Esophagus squamous epithelium (tissue), 5 donors: ENCODE measurements around the gene SCRG1. TPM values are rescaled to one million over a fixed set of nuclear protein-coding genes. Genes with fewer than 3 reads are reported as not detected.

Source experiments
- DNase-seq: peaks from one replicate; lab custom pipeline; 2025; lab: John Stamatoyannopoulos, UW
- H3K27ac ChIP-seq, 4 donors: fragments of 200-600 bp; sonication (generic); one replicate each; pipeline ENCODE4 v1.5.1; 2016 to 2019; ENCODE audit warnings: mild to moderate bottlenecking in 1 of 4
- H3K27me3 ChIP-seq, 4 donors: fragments of 200-600 bp; sonication (generic); 1 replicate in 3 of 4; 2 replicates in 1 of 4; pipeline versions ENCODE4 v1.5.1 to v1.6.0; 2017 to 2021; ENCODE audit warnings: antibody characterized with exemption in 1 of 4
- H3K36me3 ChIP-seq, 3 donors: fragments of 200-600 bp; sonication (generic); one replicate each; pipeline ENCODE4 v1.5.1; 2016 to 2019
- H3K4me1 ChIP-seq, 3 donors: fragments of 200-600 bp; sonication (generic); one replicate each; pipeline ENCODE4 v1.5.1; 2017 to 2019
- H3K4me3 ChIP-seq, 4 donors: fragments of 200-600 bp; sonication (generic); 1 replicate in 3 of 4; 2 replicates in 1 of 4; pipeline ENCODE4 v1.5.1; 2016 to 2019; ENCODE audit warnings: mild to moderate bottlenecking in 2 of 4, moderate library complexity in 1 of 4
- H3K9me3 ChIP-seq, 3 donors: fragments of 200-600 bp; sonication (generic); one replicate each; pipeline ENCODE4 v1.5.1; 2016 to 2019
- CTCF ChIP-seq, 6 experiments: fragments of 450-650 bp in 4 of 6; fragments of 200-600 bp in 2 of 6; sonication (generic) in 2 of 6; IDR thresholded peaks; one replicate each; pipeline ENCODE4 v1.5.1; 2016 to 2019; ENCODE audit warnings: antibody characterized with exemption in 6 of 6, mild to moderate bottlenecking in 4 of 6, moderate library complexity in 4 of 6
- POLR2A ChIP-seq, 4 donors: fragments of 450-650 bp; IDR thresholded peaks; one replicate each; pipeline ENCODE4 v1.6.1; 2017; ENCODE audit warnings: antibody characterized with exemption in 4 of 4, mild to moderate bottlenecking in 4 of 4, moderate library complexity in 3 of 4
- WGBS, 2 donors: methylation state at CpG; one replicate each; pipeline ENCODE4 v1.1.5; 2018; 5-methylcytosine and 5-hydroxymethylcytosine counted together
- intact Hi-C: fragments of 100-400 bp; cut with DNase I; formaldehyde crosslinking; loops from one replicate; pipeline ENCODE4 v1.15.0; 2022
- total RNA-seq, 4 donors: library from RNA; depleted of rRNA; stranded (reverse); fragments of >200 nt; gene quantifications; one replicate each; pipeline ENCODE4 v1.1.0, GENCODE V29; 2016
- donor health status: DM: yes; HTN: yes; CAD: no.

The SCRG1 gene
- total RNA-seq, 4 donors from 2014 or later, result 0.08 TPM; not detected in 3

GRCh38 chr4:173401063-173401462 is 2.1 kb upstream of the SCRG1 start:
- 89 to 90% methylated on average over 4 of the region's 4 CpGs for WGBS, 2 donors
- intact Hi-C loops, result no loop called here
- Histone ChIP-seq H3K27ac (no peak overlapping the region), H3K27me3 (no peaks in the 10 kb centered on the region), H3K4me1 (no peaks in the 10 kb centered on the region), H3K4me3 (no peak overlapping the region), H3K9me3 (no peaks in the 10 kb centered on the region), H3K36me3 (peaks cover 0 to 23% (median 0%) of the 10 kb centered on the region in 3 donors)
- no peak for DNase-seq
- TF ChIP-seq CTCF (IDR thresholded peaks at IDR 0.05) (no peak), POLR2A (IDR thresholded peaks at IDR 0.05) (no peak)

GRCh38 chr4:173398220-173398619 is 696 bp downstream of the SCRG1 start:
- no peaks in the 10 kb centered on the region for H3K27me3 ChIP-seq
- no peak overlapping the region for H3K27ac ChIP-seq

GRCh38 chr4:173397604-173398003 is 1.3 kb downstream of the SCRG1 start:
- WGBS, 2 donors, result 58 to 65% methylated on average over 1 of the region's 1 CpG
- H3K9me3 ChIP-seq, result no peaks in the 10 kb centered on the region
- intact Hi-C loops, result no loop called here
- no peak for DNase-seq
- no peak overlapping the region for H3K4me3 ChIP-seq
- H3K27ac ChIP-seq, result no peak overlapping the region
- no peaks in the 10 kb centered on the region for H3K4me1 ChIP-seq
- H3K36me3 ChIP-seq, result peaks cover 0 to 12% (median 0%) of the 10 kb centered on the region in 3 donors
- no peak for TF ChIP-seq POLR2A (IDR thresholded peaks at IDR 0.05)
- TF ChIP-seq CTCF (IDR thresholded peaks at IDR 0.05), result no peak
- no peaks in the 10 kb centered on the region for H3K27me3 ChIP-seq

More at GRCh38 chr4:173398220-173398619, 696 bp downstream of the SCRG1 start:
- no peaks in the 10 kb centered on the region for H3K9me3 ChIP-seq
- TF ChIP-seq POLR2A (IDR thresholded peaks at IDR 0.05), result no peak
- no peak for TF ChIP-seq CTCF (IDR thresholded peaks at IDR 0.05)
- DNase-seq, result no peak
- intact Hi-C loops, result no loop called here
- no peaks in the 10 kb centered on the region for H3K4me1 ChIP-seq
- H3K4me3 ChIP-seq, result no peak overlapping the region
- H3K36me3 ChIP-seq, result peaks cover 0 to 11% (median 0%) of the 10 kb centered on the region in 3 donors

- WGBS, 2 donors, result 92 to 95% methylated on average over 1 of the region's 1 CpG
- H3K4me3 ChIP-seq, result no peak overlapping the region
- no peaks in the 10 kb centered on the region for H3K27me3 ChIP-seq
- no peaks in the 10 kb centered on the region for H3K4me1 ChIP-seq
- DNase-seq, result no peak
- H3K36me3 ChIP-seq, result peaks cover 0 to 15% (median 0%) of the 10 kb centered on the region in 3 donors
- H3K9me3 ChIP-seq, result no peaks in the 10 kb centered on the region
- H3K27ac ChIP-seq, result no peak overlapping the region
- intact Hi-C loops, result no loop called here
- TF ChIP-seq CTCF (IDR thresholded peaks at IDR 0.05) (no peak), POLR2A (IDR thresholded peaks at IDR 0.05) (no peak)
Observed at GRCh38 chr4:173391701-173392100, 7.2 kb downstream of the SCRG1 start.

GRCh38 chr4:173386751-173387150 is 12.2 kb downstream of the SCRG1 start:
- DNase-seq, result no peak

More at GRCh38 chr4:173386751-173387150, 12.2 kb downstream of the SCRG1 start:
- Histone ChIP-seq H3K9me3 (no peaks in the 10 kb centered on the region), H3K27me3 (no peaks in the 10 kb centered on the region), H3K4me1 (no peaks in the 10 kb centered on the region), H3K4me3 (no peak overlapping the region), H3K27ac (no peak overlapping the region), H3K36me3 (no peaks in the 10 kb centered on the region)
- intact Hi-C loops, result no loop called here
- TF ChIP-seq CTCF (IDR thresholded peaks at IDR 0.05) (no peak), POLR2A (IDR thresholded peaks at IDR 0.05) (no peak)
